Eye (tissue), 1 donor: Measurements from ENCODE around the gene FOXO3.

Source experiments
- DNase-seq: peaks from one replicate; pipeline ENCODE4 v3.0.0-alpha.2; 2015

Gene FOXO3

GRCh38 chr6:108576709-108577108, 16.0 kb downstream of the FOXO3 start:
- no peak for DNase-seq

DNA sequence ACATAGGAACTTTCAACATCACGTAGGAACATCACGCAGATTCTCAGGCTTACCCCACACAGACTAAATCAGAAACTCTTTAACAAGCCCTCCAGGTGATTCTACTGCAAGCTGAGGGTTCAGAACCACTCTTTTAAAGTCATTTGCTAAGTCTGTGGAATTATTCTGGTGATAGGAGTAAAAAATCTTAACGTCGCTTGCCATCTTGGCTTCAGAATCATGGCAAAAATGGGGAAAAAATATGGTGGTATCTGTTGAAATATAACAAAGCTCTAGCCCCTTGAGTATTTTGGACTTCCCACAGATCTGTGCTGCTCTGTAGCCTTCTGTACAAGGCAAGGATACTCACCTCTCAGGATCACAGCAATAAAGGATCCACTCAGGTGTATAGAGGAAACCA, 17.4 kb downstream of the FOXO3 start:
- DNase-seq, result no peak

- DNase-seq, result no peak
These were observed 18.0 kb downstream of the FOXO3 start for GRCh38 chr6:108578595-108579327.

DNA sequence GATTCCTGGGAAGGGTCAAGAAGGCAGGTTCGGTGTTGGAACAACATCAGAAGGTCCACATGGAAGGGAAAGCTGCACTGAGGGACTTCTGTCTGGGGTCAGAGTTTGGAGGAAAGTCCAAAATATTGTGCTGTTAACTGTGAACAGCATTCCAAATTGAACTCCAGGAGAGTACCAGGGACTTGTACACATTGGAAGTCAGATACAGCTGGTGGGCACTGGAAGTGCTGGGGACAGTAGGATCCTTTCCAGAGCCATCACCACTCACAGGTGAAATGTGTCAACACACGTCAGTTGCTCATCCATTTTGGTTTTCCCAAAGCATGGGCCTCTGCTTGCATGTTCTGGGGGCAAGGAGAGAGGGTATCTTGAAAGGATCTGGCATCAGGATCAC, 18.6 kb downstream of the FOXO3 start:
- no peak for DNase-seq

DNA sequence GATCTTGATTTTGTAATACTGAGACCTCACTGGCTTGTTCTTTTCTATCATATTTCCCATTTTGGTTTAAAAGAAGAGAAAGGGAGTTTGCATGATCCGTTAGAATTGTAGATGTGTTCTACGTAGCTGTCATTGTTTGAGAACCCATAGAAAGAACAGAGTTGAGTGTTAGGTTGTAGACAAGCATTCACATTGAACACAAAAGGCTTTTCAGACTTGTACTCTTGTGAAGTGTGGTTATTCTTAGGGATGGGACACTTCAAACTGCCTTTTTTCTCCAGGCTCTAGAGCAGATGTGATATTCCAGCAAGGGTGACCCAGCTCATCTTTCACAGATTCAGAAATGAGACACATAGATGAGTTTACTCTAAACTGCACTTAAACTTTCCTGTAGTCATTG, 19.9 kb downstream of the FOXO3 start:
- DNase-seq, result no peak

GRCh38 chr6:108581237-108581931, 20.7 kb downstream of the FOXO3 start:
- peak; percentile 57 for DNase-seq

DNA sequence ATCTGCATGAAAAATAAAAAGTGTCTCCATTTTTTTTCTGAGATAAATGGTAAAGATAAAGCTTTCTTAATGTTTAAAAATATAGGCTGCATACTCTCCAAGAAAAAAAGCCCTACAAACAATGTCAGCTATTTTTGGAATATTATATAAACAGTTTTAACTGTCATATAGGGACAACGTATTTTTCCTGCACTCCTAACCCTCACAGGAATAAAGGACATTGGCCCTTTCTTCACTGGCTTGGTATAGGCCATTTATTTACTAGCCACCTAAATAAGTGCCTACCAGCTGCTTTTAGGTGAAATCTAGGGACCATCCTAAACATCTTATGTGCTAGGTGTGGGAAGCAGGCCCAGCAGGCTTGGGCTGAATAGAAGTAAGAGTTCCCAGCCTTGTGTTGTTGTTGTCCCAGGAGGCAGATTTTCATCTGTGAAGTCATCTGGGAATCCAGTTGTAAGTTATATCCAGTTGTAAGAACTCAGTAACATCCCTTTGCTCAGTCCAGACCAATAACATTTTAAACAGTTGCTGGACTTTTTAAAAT, 21.3 kb downstream of the FOXO3 start:
- DNase-seq, result no peak

GRCh38 chr6:108582618-108583017, 21.9 kb downstream of the FOXO3 start:
- DNase-seq, result no peak

DNA sequence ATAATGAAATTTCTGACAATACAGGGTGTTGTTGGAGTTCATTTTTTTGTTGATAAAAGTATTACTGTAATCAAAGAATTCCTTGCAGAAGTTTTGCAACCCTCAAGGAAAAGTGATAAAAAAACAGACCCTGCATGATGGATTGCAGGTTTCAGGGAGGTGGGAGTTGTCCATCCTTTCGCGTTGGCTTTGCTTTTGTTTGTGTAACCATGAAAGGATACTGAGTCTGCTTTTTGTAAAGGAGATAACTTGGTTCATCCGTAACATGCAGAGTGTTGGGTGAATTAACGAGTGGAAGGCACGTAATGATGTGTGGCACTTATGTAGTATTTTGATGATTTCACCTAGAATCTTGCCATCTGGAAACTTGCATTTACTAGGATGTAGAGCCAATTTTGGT, 23.6 kb downstream of the FOXO3 start:
- DNase-seq, result no peak

DNA sequence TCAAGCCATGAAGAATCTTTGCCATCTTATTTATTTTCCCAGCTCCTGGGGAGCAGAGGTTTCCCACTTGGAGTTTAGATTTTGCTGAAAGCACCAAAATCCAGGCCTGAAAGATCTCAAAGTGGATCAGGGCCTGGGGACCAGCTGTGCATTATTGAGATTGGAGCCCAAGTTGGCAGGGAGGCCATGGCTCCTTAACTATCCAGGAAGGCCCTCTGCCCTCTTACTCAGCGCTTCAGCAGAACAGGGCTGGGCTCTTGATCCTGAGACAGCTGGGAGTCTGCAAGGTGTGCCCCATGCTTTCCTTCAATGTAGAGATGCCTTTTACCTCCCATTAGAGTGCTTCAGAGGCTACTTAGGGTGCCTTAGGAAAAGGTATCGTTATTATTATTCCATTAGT, 24.6 kb downstream of the FOXO3 start:
- no peak for DNase-seq

DNA sequence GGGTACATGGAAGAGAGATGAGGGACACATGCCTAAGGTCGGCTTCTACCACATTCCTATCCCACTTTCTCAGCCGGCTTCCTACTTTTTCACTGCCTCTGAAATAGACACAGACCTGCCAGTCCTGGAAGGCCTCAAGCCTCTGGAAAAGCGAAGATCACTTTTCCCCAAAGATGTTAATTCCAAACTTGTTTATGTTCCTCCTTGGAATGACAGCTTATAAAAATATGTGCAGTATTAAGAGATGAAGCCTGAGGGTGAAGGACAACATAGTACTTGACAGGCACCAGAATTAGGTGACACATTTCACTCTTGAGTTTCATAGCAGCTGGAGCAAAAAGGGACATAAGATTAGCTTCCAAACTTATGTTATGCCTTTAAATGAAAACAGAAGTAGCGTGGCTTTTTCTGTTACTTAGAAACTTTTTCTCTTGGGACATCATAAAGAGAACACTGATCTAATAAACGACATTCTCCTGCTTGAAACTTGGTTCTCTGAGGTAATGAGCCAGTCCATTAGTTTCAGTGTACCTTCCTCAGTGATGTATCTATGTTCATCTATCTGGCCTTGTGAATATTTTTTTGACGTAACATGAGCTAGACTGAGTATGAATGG, 25.3 kb downstream of the FOXO3 start:
- no peak for DNase-seq

DNA sequence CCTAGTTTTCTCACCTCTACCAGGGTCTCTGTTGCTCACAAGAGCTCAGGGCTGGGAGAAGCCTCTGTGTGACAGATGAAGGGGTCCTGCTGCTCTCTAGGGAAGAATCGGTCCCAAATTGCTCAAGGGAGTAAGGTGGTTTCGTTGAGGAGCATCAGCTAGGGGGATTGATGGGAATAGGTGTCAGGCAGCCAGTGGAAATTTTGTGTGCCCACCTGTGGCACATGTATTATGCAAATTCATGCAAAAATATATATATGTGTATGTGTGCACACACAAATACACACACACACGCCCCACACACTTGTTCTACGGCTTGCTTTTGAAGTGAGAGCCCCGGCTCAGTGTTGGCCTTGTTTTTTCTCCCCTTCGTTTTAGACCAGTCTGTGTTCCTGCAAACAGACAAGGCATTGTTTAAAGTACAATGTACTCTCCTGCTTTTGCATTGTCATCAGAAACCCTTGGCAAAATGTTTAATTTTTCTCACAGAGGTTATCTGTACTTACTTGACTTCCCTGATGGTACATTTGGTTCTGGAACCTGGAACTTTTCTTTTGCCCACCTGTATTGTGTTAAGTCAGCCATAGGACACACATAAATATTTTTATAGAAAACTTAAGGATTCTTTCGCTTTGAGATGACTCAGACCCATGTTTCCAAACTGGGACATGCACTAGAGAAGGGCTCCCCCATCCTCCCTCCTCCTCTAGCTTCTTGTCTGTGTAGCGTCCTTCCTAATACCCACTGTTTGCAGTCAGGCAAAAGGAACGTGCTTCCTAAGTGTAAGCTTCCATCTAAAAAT, 26.7 kb downstream of the FOXO3 start:
- DNase-seq, result peak; percentile 68

GRCh38 chr6:108588586-108588985, 27.9 kb downstream of the FOXO3 start:
- DNase-seq, result peak; percentile 47

DNA sequence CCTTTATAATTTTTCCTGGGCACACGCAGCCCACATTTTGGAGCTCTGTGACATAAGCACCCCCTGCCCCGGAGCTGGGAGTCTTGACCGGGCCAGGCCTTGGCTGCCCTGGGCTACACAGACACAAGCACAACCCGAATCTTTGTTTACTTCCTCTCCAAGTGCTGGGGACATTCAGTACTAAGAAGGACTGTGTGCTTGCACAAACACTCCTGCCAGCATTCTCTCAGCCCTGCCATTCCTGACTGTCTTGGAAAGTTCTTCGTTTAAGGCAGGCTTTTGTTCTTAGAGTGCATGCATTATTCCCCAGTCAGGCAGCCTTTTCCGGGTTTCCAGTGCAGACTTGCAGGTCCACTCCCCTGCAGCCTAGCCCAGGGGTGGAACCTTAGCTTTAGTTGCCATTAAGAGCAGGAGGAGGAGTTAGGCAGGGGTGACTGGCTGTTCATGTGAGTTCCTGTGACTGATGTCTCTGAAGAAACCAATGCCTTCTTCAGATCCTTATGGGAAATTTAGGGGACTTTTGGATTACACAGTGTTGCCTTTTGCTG, 28.6 kb downstream of the FOXO3 start:
- DNase-seq, result peak; percentile 63

DNA sequence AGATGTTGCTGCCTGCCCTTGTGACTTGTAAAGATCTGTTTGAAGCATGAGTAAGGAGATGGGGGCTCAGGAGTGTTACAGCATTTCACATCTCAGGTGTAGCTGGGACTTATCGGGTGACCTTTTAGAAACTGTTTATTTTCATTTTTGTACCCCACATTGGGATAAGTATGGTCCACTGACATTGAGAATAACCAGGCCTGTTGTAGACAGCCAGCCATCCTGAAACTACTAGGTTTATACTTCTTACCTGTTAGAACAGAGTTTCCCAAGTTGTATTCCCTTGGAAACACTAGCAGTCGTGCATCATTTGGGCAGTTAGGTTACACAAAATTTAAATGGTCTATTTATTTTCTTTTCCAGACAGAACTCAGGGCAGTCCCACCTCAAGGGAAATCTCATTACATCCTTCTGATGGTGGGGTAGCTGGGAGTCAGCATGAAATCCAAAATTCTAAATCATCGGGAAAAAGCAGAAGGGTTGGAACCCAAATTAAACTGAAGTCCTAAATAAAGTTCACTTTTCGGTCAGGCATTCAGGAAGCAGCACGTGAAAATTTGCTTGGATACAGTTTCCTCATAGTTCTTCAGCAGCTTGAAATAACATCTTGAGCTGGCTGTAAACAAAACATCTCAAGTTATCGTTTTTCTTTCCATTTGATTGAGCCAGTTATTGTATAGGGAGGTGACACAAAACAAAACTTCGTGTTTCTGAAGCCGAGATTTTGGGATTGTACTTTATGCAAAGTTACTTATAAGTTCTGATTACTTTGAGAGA, 30.5 kb downstream of the FOXO3 start:
- no peak for DNase-seq

GRCh38 chr6:108592371-108593337, 31.9 kb downstream of the FOXO3 start:
- peak; percentile 46 for DNase-seq

DNA sequence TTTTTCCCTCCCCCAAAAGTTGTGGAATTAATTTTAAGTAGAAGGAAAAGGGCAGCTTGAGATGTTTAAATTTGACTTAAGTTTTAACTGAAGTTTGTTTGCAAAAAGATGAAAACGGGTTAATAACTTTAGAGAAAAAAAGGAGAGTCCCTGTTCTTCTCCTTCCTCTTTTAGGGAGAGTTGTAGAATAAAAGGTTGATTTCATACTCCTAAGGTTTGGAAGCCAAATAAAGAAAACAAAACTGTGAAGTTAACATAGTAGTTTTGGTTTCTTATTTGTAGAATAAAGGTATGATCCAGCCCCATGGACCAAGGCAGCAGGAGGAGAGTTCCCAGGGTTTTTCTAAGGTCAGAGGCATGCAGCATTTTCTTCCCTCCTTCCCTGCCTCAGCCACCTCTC, 33.4 kb downstream of the FOXO3 start:
- no peak for DNase-seq

DNA sequence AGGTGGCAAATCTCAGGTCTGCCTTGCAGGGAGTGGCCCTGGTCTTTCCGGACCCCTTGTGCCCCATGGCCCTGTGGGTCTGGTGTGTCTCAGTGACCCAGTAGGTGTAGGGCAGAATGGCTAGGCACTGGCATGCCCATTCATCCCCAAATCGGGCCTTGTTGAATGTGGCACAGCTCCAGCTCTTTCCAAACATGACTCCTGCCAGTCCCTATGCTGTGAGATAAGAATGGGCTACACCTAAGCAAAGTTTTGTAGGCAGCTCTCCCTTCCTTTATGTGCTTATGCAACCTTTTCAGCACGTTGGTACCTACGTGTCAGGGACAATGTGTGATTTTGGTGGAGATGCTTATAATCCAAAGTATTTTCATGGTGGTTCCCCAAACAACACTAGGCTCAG, 33.9 kb downstream of the FOXO3 start:
- DNase-seq, result no peak

- no peak for DNase-seq
These were observed 36.2 kb downstream of the FOXO3 start for GRCh38 chr6:108596956-108597355.

DNA sequence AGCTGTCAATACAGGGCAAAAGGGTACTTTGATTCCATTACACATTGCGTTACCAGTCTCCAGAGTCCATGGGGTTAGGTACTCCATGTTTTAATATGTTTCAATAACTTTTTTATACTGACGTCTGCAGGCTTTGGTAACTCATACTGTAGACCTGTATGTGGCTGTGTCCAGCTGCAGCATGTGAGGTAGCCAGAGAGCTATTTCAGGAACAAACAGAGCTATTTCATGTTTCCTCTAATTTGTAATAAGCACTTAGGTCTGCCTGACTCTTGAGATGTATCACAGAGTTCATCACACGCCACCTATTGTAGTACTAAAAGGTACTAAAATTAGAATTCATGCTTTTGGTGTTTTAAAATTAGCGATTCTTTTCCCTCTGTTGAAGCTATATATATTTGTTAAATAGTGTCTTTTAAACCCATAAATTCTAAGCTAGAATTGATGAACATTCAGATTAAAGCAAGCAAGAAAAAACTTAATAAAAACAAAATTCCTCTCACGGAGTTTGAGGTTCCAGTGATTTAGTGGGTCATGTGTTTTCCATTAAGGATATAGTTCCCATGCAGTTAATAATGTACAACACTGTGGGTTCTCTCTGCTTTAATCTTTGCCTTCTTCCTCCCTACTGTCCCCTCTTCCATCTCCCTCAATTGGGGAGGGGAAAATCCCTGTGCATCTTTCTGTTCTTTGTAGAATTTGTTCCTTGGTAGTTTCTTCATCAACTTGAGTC, 37.0 kb downstream of the FOXO3 start:
- no peak for DNase-seq
